ENCODE results near the gene SYT5. TPM values are rescaled to one million over a fixed set of nuclear protein-coding genes. Genes with fewer than 3 reads are reported as not detected.

Gene SYT5
- total and polyA plus RNA-seq, 2 donors (not counting 3 experiments of a cell fraction or from before 2014, with no cell fraction given), result 0.42 TPM; not detected in 1

DNA sequence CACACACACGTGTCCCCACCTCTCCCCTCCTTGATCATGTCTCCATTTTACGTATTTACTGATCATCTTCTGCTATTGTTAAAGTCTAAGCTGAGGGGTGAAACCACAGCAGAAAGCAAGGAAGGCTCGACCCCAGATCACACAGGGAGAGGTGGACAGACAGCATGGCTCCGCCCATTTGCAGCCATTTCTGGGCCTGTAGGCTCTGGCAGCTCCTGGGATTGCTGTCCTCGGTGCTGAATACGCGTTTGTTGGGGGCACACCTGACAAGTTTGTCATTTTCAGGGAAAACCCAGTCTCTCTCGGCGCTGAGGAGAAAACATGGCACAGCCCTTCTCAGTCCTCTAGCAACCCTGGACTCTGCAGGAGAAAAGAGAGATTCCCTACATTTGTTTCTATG is 40.4 kb upstream of the SYT5 start:
- H3K4me2 ChIP-seq (ENCODE audit: insufficient read depth, low read length), result no peak overlapping the region
- peaks cover 9% of the 10 kb centered on the region for H3K4me1 ChIP-seq (ENCODE audit: control insufficient read depth, extremely low read depth, insufficient read depth, low read length)
- CTCF ChIA-PET, result no interaction called here
- TF ChIP-seq MYC (IDR thresholded peaks at IDR 0.05; ENCODE audit: low read depth, low read length) (no peak), EZH2 (IDR thresholded peaks at IDR 0.05; ENCODE audit: borderline replicate concordance, low read depth, low read length, severe bottlenecking) (no peak), GATA2 (IDR thresholded peaks at IDR 0.05; ENCODE audit: insufficient read depth, insufficient read length, low read depth, low read length) (no peak), FOS (IDR thresholded peaks at IDR 0.05; ENCODE audit: borderline replicate concordance, insufficient read depth, low read length) (no peak)
- TF ChIP-seq, protein P1, sequence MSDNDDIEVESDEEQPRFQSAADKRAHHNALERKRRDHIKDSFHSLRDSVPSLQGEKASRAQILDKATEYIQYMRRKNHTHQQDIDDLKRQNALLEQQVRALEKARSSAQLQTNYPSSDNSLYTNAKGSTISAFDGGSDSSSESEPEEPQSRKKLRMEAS (IDR thresholded peaks at IDR 0.05; ENCODE audit: insufficient read depth, insufficient read length), result no peak
- TF ChIP-seq, protein P2, sequence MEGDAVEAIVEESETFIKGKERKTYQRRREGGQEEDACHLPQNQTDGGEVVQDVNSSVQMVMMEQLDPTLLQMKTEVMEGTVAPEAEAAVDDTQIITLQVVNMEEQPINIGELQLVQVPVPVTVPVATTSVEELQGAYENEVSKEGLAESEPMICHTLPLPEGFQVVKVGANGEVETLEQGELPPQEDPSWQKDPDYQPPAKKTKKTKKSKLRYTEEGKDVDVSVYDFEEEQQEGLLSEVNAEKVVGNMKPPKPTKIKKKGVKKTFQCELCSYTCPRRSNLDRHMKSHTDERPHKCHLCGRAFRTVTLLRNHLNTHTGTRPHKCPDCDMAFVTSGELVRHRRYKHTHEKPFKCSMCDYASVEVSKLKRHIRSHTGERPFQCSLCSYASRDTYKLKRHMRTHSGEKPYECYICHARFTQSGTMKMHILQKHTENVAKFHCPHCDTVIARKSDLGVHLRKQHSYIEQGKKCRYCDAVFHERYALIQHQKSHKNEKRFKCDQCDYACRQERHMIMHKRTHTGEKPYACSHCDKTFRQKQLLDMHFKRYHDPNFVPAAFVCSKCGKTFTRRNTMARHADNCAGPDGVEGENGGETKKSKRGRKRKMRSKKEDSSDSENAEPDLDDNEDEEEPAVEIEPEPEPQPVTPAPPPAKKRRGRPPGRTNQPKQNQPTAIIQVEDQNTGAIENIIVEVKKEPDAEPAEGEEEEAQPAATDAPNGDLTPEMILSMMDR (IDR thresholded peaks at IDR 0.05; ENCODE audit: extremely low read depth in 1 of 2, insufficient read depth in 1 of 2, low read depth in 1 of 2, low read length in 2 of 2), result no peak
- no peaks in the 10 kb centered on the region for H4K20me1 ChIP-seq (replicated peaks; ENCODE audit: control insufficient read depth, extremely low read depth, insufficient read depth, low read length)
- no peak overlapping the region for H3K27ac ChIP-seq (ENCODE audit: insufficient read depth, low read depth, low read length)
- no peak overlapping the region for H3K4me3 ChIP-seq (replicated peaks in 1 of 3; ENCODE audit: insufficient read depth in 1 of 3, low read depth in 1 of 3, low read length in 3 of 3)
- H3K9me3 ChIP-seq (replicated peaks; ENCODE audit: control insufficient read depth, insufficient read depth, low read length), result no peaks in the 10 kb centered on the region
- FAIRE-seq (no peak), DNase-seq (ENCODE audit: low read depth, low spot score) (no peak)
- no peaks in the 10 kb centered on the region for H3K36me3 ChIP-seq (ENCODE audit: control insufficient read depth in 2 of 2, extremely low read depth in 1 of 2, insufficient read depth in 2 of 2, low read length in 2 of 2)
- POLR2A ChIA-PET, result no interaction called here
- dilution Hi-C loops (cut with MboI; ENCODE audit: extremely low pct_ligation_motif_present, low sequenced_read_pairs), result no loop called here
- H3K9ac ChIP-seq (replicated peaks; ENCODE audit: extremely low read depth, insufficient read depth, low read length), result no peak overlapping the region
- H3K79me2 ChIP-seq (ENCODE audit: control insufficient read depth, insufficient read depth, low read length), result no peaks in the 10 kb centered on the region
- H2AFZ ChIP-seq (ENCODE audit: low read depth, low read length), result no peak overlapping the region
- no TSS peak for BruUV-seq (replicated peaks)
- intact Hi-C loops (cut with micrococcal nuclease), result no loop called here
- H3K27me3 ChIP-seq (ENCODE audit: control insufficient read depth in 2 of 2, insufficient read depth in 2 of 2, low read length in 2 of 2), result no peaks in the 10 kb centered on the region
- no peaks in the 10 kb centered on the region for H3K9me1 ChIP-seq (replicated peaks; ENCODE audit: control insufficient read depth, extremely low read depth, insufficient read depth, low read length)

Data from endothelial cell of umbilical vein (primary cell).